ENCODE measurements around the gene GBP5.
"Not testable (repeated sequence)": the region's sequence is repeated elsewhere in the genome, so short reads cannot be mapped to it uniquely, and the experiment has no call there.

The GBP5 gene

DNA sequence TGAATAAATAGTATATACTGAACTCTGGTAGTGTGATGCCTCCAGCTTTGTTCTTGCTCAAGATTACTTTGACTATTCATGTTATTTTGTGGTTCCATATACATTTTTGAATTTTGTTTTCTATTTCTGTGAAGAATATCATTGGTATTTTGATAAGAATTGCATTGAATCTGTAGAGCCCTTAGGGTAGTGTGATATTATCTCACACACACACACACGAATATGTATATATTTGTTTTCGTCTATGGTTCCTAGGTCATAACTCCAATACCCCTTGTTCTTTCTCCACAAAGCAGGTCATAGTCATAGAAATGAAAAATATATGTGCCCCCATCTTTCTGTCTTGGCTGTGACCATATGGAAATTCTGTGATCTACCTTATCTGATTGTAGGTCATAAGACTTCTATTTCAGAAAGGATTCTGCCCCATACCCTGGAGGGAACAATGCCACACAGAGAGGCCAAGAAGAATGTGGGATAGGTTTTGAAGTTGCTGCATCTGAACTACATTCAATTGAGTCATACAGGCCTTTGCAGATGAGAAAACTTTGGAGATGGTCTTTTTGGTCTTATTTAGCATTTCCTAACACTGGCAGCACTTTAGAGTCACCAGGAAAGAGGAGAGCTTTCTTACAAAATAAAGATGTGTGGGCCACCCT lies 32.0 kb upstream of the GBP5 start:
- H3F3A ChIP-seq (ENCODE audit: low read depth) = no peaks in the 10 kb centered on the region
- H3K4me2 ChIP-seq (ENCODE audit: low read depth, low read length, poor library complexity, severe bottlenecking) = no peak overlapping the region
- H3K79me2 ChIP-seq (ENCODE audit: insufficient read depth, low read length) = no peaks in the 10 kb centered on the region
- H3K36me3 ChIP-seq (ENCODE audit: insufficient read depth, low read length) = no peaks in the 10 kb centered on the region
- H3K4me3 ChIP-seq (ENCODE audit: low read length, poor library complexity, severe bottlenecking) = no peak overlapping the region
- no peaks in the 10 kb centered on the region for H3K4me1 ChIP-seq (ENCODE audit: insufficient read depth, low read length, poor library complexity, severe bottlenecking)
- no peaks in the 10 kb centered on the region for H3K27me3 ChIP-seq (ENCODE audit: insufficient read depth, low read length, poor library complexity, severe bottlenecking)
- no peaks in the 10 kb centered on the region for H3K9me2 ChIP-seq (replicated peaks; ENCODE audit: low read depth, low read length)
- H4K20me1 ChIP-seq (ENCODE audit: insufficient read depth, low read length, poor library complexity, severe bottlenecking) = no peaks in the 10 kb centered on the region
- TF ChIP-seq CTCF (conservative IDR thresholded peaks at IDR 0.05; ENCODE audit: low read length) (no peak), EZH2phosphoT487 (IDR thresholded peaks at IDR 0.05; ENCODE audit: borderline replicate concordance) (no peak)
- H3K9me3 ChIP-seq (ENCODE audit: insufficient read depth, low read depth, low read length) = no peaks in the 10 kb centered on the region
- no peak overlapping the region for H3K9ac ChIP-seq (ENCODE audit: low read depth, low read length, poor library complexity, severe bottlenecking)
- no peak overlapping the region for H2AFZ ChIP-seq (ENCODE audit: low read length)

DNA sequence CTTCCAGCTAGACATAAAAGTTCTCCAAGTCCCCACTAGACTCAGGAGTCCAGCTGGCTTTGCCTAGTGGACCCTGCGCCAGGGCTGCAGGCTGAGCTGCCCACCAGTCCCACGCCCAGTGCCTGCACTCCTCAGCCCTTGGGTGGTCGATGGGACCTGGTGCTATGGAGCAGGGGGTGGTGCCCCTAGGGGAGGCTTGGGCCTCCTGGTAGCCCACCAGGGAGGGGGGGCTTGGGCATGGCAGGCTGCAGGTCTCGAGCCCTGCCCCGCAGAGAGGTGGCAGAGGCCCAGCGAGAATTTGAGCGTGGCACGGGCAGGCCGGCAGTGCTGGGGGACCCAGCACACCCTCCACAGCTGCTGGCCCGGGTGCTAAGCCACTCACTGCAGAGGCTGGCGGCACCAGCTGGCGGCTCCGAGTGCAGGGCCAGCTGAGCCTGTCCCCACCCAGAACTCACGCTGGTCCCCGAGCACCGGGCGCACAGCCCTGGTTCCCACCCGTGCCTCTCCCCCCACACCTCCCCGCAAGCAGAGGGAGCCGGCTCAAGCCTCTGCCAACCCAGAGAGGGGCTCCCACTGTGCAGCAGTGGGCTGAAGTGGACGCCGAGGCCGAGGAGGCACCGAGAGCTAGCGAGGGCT lies 30.2 kb upstream of the GBP5 start:
- H2AFZ ChIP-seq (ENCODE audit: low read length) = no peak overlapping the region
- no peaks in the 10 kb centered on the region for H3K9me3 ChIP-seq (ENCODE audit: insufficient read depth, low read depth, low read length)
- H3K27me3 ChIP-seq (ENCODE audit: insufficient read depth, low read length, poor library complexity, severe bottlenecking) = no peaks in the 10 kb centered on the region
- H3K36me3 ChIP-seq (ENCODE audit: insufficient read depth, low read length) = no peaks in the 10 kb centered on the region
- H3K9me2 ChIP-seq (replicated peaks; ENCODE audit: low read depth, low read length) = no peaks in the 10 kb centered on the region
- no peaks in the 10 kb centered on the region for H4K20me1 ChIP-seq (ENCODE audit: insufficient read depth, low read length, poor library complexity, severe bottlenecking)
- TF ChIP-seq CTCF (conservative IDR thresholded peaks at IDR 0.05; ENCODE audit: low read length) (no peak), EZH2phosphoT487 (IDR thresholded peaks at IDR 0.05; ENCODE audit: borderline replicate concordance) (no peak)
- no peaks in the 10 kb centered on the region for H3F3A ChIP-seq (ENCODE audit: low read depth)
- H3K4me3 ChIP-seq (ENCODE audit: low read length, poor library complexity, severe bottlenecking) = no peak overlapping the region
- no peaks in the 10 kb centered on the region for H3K4me1 ChIP-seq (ENCODE audit: insufficient read depth, low read length, poor library complexity, severe bottlenecking)
- H3K9ac ChIP-seq (ENCODE audit: low read depth, low read length, poor library complexity, severe bottlenecking) = no peak overlapping the region
- H3K4me2 ChIP-seq (ENCODE audit: low read depth, low read length, poor library complexity, severe bottlenecking) = no peak overlapping the region
- no peaks in the 10 kb centered on the region for H3K79me2 ChIP-seq (ENCODE audit: insufficient read depth, low read length)

GRCh38 chr1:89299739-89300463 lies 27.2 kb upstream of the GBP5 start:
- H3K4me1 ChIP-seq (ENCODE audit: insufficient read depth, low read length, poor library complexity, severe bottlenecking) = peaks cover 13% of the 10 kb centered on the region
- not testable (repeated sequence) for H3K27me3 ChIP-seq (ENCODE audit: insufficient read depth, low read length, poor library complexity, severe bottlenecking); H3K9me2 ChIP-seq (replicated peaks; ENCODE audit: low read depth, low read length); H3K4me3 ChIP-seq (ENCODE audit: low read length, poor library complexity, severe bottlenecking); H3K9ac ChIP-seq (ENCODE audit: low read depth, low read length, poor library complexity, severe bottlenecking); H3K79me2 ChIP-seq (ENCODE audit: insufficient read depth, low read length); H3F3A ChIP-seq (ENCODE audit: low read depth); H2AFZ ChIP-seq (ENCODE audit: low read length); H4K20me1 ChIP-seq (ENCODE audit: insufficient read depth, low read length, poor library complexity, severe bottlenecking); H3K9me3 ChIP-seq (ENCODE audit: insufficient read depth, low read depth, low read length); H3K36me3 ChIP-seq (ENCODE audit: insufficient read depth, low read length); H3K4me2 ChIP-seq (ENCODE audit: low read depth, low read length, poor library complexity, severe bottlenecking)

All from Loucy (cell line).